ENCODE measurements around the gene TAF6. TPM values are rescaled to one million over a fixed set of nuclear protein-coding genes. Genes with fewer than 3 reads are reported as not detected.

TAF6 gene
- total RNA-seq, 1 donor from 2014 or later, result 34.1 TPM

DNA sequence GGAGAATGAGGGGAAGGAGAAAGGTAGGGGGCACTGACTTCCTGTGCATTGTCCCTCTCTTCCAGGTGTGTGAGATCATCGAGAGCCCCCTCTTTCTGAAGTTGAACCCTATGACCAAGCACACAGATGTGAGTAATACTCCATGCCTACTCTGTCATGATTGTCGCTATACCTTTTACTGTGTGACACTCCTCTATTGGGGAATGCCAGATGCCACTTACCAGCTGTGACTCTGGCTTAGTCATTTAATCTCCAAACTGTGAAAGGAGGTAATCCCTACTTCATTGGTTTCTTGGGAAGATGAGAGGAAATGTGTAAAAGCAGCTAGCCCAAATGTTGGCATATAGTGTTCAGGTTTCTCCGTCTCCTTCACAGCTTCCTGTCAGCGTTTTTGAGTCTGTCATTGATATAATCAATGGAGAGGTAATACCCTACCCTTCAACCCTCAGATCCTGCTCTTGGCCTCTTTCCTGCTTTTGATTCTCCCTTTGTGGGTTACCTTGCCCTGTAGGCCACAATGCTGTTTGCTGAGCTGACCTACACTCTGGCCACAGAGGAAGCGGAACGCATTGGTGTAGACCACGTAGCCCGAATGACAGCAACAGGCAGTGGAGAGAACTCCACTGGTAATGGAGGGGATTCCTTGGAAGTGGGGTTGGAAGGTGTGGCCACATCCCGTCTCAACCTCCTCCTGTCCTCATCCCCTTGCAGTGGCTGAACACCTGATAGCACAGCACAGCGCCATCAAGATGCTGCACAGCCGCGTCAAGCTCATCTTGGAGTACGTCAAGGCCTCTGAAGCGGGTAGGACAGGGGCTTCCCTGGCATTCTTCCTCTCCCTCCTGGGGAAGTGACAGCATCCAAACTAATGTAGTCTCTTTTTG lies 28.4 kb downstream of the TAF6 start:
- H3K9me3 ChIP-seq (replicated peaks), result no peaks in the 10 kb centered on the region
- TF ChIP-seq, protein P1, sequence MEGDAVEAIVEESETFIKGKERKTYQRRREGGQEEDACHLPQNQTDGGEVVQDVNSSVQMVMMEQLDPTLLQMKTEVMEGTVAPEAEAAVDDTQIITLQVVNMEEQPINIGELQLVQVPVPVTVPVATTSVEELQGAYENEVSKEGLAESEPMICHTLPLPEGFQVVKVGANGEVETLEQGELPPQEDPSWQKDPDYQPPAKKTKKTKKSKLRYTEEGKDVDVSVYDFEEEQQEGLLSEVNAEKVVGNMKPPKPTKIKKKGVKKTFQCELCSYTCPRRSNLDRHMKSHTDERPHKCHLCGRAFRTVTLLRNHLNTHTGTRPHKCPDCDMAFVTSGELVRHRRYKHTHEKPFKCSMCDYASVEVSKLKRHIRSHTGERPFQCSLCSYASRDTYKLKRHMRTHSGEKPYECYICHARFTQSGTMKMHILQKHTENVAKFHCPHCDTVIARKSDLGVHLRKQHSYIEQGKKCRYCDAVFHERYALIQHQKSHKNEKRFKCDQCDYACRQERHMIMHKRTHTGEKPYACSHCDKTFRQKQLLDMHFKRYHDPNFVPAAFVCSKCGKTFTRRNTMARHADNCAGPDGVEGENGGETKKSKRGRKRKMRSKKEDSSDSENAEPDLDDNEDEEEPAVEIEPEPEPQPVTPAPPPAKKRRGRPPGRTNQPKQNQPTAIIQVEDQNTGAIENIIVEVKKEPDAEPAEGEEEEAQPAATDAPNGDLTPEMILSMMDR (IDR thresholded peaks at IDR 0.05; ENCODE audit: borderline replicate concordance), result no peak
- peaks cover 33% of the 10 kb centered on the region for H3K4me1 ChIP-seq
- DNase-seq, result no peak
- H3K27me3 ChIP-seq (ENCODE audit: low read depth), result no peaks in the 10 kb centered on the region
- H3K4me3 ChIP-seq, result no peak overlapping the region
- no peak overlapping the region for H3K27ac ChIP-seq (replicated peaks)
- H3K36me3 ChIP-seq, result peaks cover 56% of the 10 kb centered on the region
- intact Hi-C loops (cut with micrococcal nuclease), result no loop called here

DNA sequence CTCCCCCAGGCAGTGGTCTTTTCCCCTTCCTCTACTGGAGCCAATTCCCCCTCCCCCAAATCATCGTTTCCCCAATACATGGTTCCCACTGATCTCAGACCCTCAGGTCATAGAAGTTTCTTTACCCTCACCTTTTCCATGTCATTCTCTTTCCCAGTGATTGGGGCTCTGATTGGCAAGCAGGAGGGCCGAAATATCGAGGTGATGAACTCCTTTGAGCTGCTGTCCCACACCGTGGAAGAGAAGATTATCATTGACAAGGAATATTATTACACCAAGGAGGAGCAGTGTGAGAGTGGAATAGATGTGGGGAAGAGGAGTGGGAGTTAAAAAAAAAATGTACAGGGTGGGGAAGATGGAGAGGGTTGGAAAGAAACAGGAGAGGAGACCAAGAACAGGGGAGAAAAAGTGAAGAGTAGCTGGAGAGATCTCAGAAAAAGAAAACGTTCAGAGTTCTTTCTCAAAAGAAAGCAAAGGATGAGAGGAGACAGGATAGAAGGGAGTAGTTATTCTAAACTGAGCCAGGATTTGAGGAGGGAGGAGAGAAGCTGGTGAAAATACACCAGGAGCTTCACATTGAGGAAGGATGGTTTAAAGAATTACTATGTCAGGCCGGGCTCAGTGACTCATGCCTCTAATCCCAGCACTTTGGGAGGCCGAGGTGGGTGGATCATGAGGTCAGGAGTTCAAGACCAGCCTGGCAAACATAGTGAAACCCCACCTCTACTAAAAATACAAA lies 29.5 kb downstream of the TAF6 start:
- Histone ChIP-seq H3K36me3 (peaks cover 44% of the 10 kb centered on the region), H3K4me3 (peak overlapping the region; percentile 95), H3K27ac (replicated peaks) (peak overlapping the region; percentile 95), H3K27me3 (ENCODE audit: low read depth) (no peaks in the 10 kb centered on the region), H3K9me3 (replicated peaks) (no peaks in the 10 kb centered on the region), H3K4me1 (peaks cover 33% of the 10 kb centered on the region)
- TF ChIP-seq, protein P1 (IDR thresholded peaks at IDR 0.05; ENCODE audit: borderline replicate concordance), result no peak
- intact Hi-C loops (cut with micrococcal nuclease), result loop anchor here (10.0 kb wide), 1 partner anchor 95 kb away; no protein-coding TSS in a partner anchor
- DNase-seq, result no peak

DNA sequence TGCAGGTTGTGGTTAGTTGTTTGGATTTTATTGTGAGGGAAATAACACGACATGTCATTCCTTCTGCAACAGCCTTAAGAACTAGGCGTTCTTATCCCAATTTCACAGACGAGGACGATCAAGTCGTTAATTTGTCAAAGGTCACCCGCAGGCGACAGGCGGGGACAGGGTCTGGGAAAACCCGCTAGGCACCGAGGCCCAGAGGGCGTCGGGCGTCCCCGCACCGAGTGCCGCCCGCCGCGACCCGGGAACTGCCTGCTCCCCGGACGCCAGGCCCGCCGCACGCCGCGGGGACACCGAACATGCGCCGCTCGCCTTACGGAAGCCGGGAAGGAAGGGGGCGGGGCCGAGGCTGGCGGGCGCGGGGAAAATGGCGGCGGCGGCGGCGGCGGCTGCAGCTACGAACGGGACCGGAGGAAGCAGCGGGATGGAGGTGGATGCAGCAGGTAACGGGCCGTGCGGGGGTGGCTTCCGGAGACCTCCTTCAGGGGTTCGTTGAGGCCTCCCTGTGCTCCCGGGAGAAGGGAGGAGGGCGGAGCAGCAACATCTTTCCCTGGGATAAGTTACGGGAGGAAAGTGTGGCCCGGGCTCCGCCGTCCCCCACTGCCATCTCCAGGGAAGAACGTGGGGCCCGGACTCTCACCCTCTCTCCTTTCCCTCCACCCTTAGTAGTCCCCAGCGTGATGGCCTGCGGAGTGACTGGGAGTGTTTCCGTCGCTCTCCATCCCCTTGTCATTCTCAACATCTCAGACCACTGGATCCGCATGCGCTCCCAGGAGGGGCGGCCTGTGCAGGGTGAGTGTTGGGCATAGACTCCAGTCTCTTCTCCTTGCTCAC lies 30.3 kb downstream of the TAF6 start, which contains the start of gene COPS6:
Gene COPS6, plus strand, starts transcription at position 349 of the 837 bp plus-strand sequence. Its CDS starts 22 bp downstream, at position 371.
- Histone ChIP-seq H3K27ac (replicated peaks) (peak within 1 kb of the TSS; percentile 95), H3K9me3 (replicated peaks) (no peaks in the 10 kb centered on the region), H3K27me3 (ENCODE audit: low read depth) (no peaks in the 10 kb centered on the region), H3K36me3 (peaks cover 36% of the 10 kb centered on the region), H3K4me3 (peak within 1 kb of the TSS; percentile 95), H3K4me1 (peaks cover 31% of the 10 kb centered on the region)
- peak; percentile 90 for DNase-seq
- TF ChIP-seq, protein P1 (IDR thresholded peaks at IDR 0.05; ENCODE audit: borderline replicate concordance), result no peak
- intact Hi-C loops (cut with micrococcal nuclease), result loop anchor here (10.0 kb wide), 1 partner anchor 94 kb away; no protein-coding TSS in a partner anchor

DNA sequence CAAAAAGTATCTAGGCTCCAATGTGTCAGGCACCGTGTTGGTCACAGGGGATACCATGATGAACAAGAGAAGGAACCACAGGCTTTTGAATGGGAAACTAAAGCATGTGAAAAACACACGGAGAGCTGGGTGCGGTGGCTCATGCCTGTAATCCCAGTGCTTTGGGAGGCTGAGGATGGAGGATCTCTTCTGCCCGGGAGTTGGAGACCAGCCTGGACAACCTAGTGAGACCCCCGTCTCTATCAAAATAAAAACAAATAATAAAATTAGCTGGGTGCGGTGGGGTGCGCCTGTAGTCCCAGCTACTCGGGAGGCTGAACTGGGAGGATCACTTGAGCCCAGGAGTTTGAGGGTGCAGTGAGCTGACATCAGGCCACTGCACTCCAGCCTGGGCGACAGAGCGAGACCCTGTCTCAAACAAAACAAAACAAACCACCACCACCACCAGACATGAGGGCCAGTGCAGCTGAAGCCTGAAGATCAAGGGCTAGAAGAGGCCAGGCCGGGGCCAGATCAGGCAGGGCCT lies 31.0 kb downstream of the TAF6 start:
- TF ChIP-seq, protein P1 (IDR thresholded peaks at IDR 0.05; ENCODE audit: borderline replicate concordance), result no peak
- H3K27ac ChIP-seq (replicated peaks), result peak overlapping the region; percentile 95
- H3K27me3 ChIP-seq (ENCODE audit: low read depth), result no peaks in the 10 kb centered on the region
- H3K9me3 ChIP-seq (replicated peaks), result no peaks in the 10 kb centered on the region
- intact Hi-C loops (cut with micrococcal nuclease), result loop anchor here (10.0 kb wide), 1 partner anchor 93 kb away; no protein-coding TSS in a partner anchor
- peaks cover 24% of the 10 kb centered on the region for H3K4me1 ChIP-seq
- H3K36me3 ChIP-seq, result peaks cover 30% of the 10 kb centered on the region
- H3K4me3 ChIP-seq, result peak overlapping the region; percentile 95
- no peak for DNase-seq

Data from left ventricle myocardium inferior (tissue), 1 donor.